ENCODE data around the gene CHMP2B. TPM values are rescaled to one million over a fixed set of nuclear protein-coding genes. Genes with fewer than 3 reads are reported as not detected.
A peak's percentile ranks its signal among the peaks of the same experiment; 100 is the strongest.

Gene CHMP2B
- total and polyA plus RNA-seq, 9 of the 15 experiments (the other 6 are each of a cell fraction or from before 2014, with no cell fraction given): 7.4 to 17.7 (median 10.6) TPM

GRCh38 chr3:87228316-87228715 is 1.2 kb downstream of the CHMP2B start:
- Histone ChIP-seq H4K20me1 (replicated peaks; ENCODE audit: control insufficient read depth, insufficient read depth, low read length) (no peaks in the 10 kb centered on the region; the same call in 1 of the 2 replicates), H3K36me3 (ENCODE audit: control insufficient read depth, insufficient read depth, low read length) (no peaks in the 10 kb centered on the region; the same call in 2 of the 3 replicates), H3K4me1 (replicated peaks in 1 of 2; ENCODE audit: control insufficient read depth in 2 of 2, insufficient read depth in 2 of 2, low read length in 2 of 2) (peaks cover 2 to 3% of the 10 kb centered on the region in 2 experiments; a peak in 3 of 5 replicates), H3K4me3 (0 out of 2 replicates have a peak overlapping the region, but pooled peaks have one; percentile 85), H3K4me2 (ENCODE audit: insufficient read depth, low read length) (peak overlapping the region; percentile 89), H3K9me1 (ENCODE audit: control insufficient read depth, insufficient read depth, low read length) (no peaks in the 10 kb centered on the region), H3K9me3 (replicated peaks; ENCODE audit: control insufficient read depth, insufficient read depth, low read depth, low read length) (no peaks in the 10 kb centered on the region), H3K27ac (ENCODE audit: extremely low read depth, low read depth, low read length) (no peak overlapping the region), H3K27me3 (ENCODE audit: control insufficient read depth in 2 of 2, insufficient read depth in 2 of 2, low read length in 2 of 2) (no peaks in the 10 kb centered on the region), H3K79me2 (ENCODE audit: control insufficient read depth, insufficient read depth, low read length) (peaks cover 22% of the 10 kb centered on the region), H2AFZ (ENCODE audit: low read depth, low read length) (no peak overlapping the region), H3K9ac (ENCODE audit: insufficient read depth in 1 of 2, low read depth in 2 of 2, low read length in 2 of 2) (no peak overlapping the region)
- FAIRE-seq (no peak), ATAC-seq (no peak), DNase-seq (ENCODE audit: extremely low read depth in 1 of 4, low spot score in 3 of 4) (no peak)
- BruUV-seq (replicated peaks): TSS peak; percentile 38
- 11% methylated on average over 1 of the region's 1 CpG for WGBS (ENCODE audit: insufficient coverage, low coverage, missing lambda C conversion rate)
- in situ Hi-C loops (cut with MboI) (no loop called here), intact Hi-C loops (cut with micrococcal nuclease) (no loop called here)
- CTCF ChIA-PET (ENCODE audit: low intra/inter-chr PET ratio): no interaction called here
- POLR2A ChIA-PET: no interaction called here
- TF ChIP-seq SMAD2 (IDR thresholded peaks at IDR 0.05; ENCODE audit: low read depth, low read length) (no peak), NFXL1 (CRISPR knock-in tag; IDR thresholded peaks at IDR 0.05) (no peak), ZNF449 (CRISPR knock-in tag; IDR thresholded peaks at IDR 0.05) (no peak), RNF2 (IDR thresholded peaks at IDR 0.05) (no peak), E2F6 (IDR thresholded peaks at IDR 0.05; ENCODE audit: borderline replicate concordance in 1 of 2, extremely low read depth in 1 of 2, insufficient read depth in 1 of 2, insufficient read length in 1 of 2, low read depth in 1 of 2, low read length in 1 of 2, poor library complexity in 1 of 2, severe bottlenecking in 1 of 2) (no peak), ZNF436 (CRISPR knock-in tag; IDR thresholded peaks at IDR 0.05) (no peak), E2F8 (IDR thresholded peaks at IDR 0.05; ENCODE audit: low read depth, partially characterized antibody) (no peak), MEIS2 (IDR thresholded peaks at IDR 0.05; ENCODE audit: partially characterized antibody) (no peak), NR1H2 (CRISPR knock-in tag; IDR thresholded peaks at IDR 0.05) (no peak), KLF13 (tag; IDR thresholded peaks at IDR 0.05; ENCODE audit: borderline replicate concordance, low read depth) (no peak), ZBTB33 (CRISPR knock-in tag; IDR thresholded peaks at IDR 0.05) (no peak), FIP1L1 (IDR thresholded peaks at IDR 0.05; ENCODE audit: low read depth, low read length, poor library complexity, severe bottlenecking) (no peak)

Data from K562 (cell line).